Keratinocyte (primary cell): Measurements from ENCODE around the gene SLC25A40.

Source experiments
- CTCF ChIP-seq, 3 experiments: IDR thresholded peaks in 1 of 3; conservative IDR thresholded peaks in 1 of 3; optimal IDR thresholded peaks in 1 of 3; 2 replicates in 2 of 3; 3 replicates in 1 of 3; pipeline versions ENCODE3 to v1.5.1; 2011; ENCODE audit warnings: low read length in 3 of 3, mild to moderate bottlenecking in 3 of 3, moderate library complexity in 2 of 3, control low read depth in 1 of 3, inconsistent platforms in 1 of 3; ENCODE audit not compliant: insufficient read depth in 2 of 3; ENCODE audit errors: extremely low read depth in 1 of 3
- EZH2 ChIP-seq: IDR thresholded peaks from one replicate; pipeline ENCODE4 v1.6.1; 2012; ENCODE audit warnings: inconsistent platforms, mild to moderate bottlenecking, low read length, moderate library complexity

- no peak for TF ChIP-seq CTCF (optimal IDR thresholded peaks at IDR 0.05 in 1 of 3, IDR thresholded peaks at IDR 0.05 in 1 of 3, conservative IDR thresholded peaks at IDR 0.05 in 1 of 3; ENCODE audit: extremely low read depth in 1 of 3, insufficient read depth in 2 of 3, low read length in 3 of 3)
- no peak for TF ChIP-seq EZH2
Observed at GRCh38 chr7:87797395-87797794, 78.8 kb downstream of the SLC25A40 start.
